ENCODE data around the gene OR6N2.

The OR6N2 gene

DNA sequence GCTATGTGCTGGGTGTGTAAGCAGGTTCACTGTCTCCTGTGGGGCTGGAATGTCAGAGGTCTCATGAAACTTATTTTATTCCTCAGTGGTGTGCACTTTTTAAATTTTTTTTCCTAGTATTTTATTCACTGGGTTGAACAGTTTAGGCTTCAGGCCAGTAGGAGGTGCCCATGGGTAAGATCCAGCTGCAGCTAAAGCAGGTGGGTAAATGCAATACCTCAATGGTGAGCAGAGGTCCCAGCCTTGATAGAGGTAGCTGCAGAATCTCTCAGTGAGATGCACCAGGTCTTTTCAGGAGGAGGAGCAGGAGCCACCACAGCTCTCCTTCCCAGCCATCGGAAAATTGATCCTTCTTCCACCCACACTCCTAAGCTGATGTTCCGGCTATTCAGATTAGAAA is 12.6 kb upstream of the OR6N2 start:
- in situ Hi-C loops (cut with HindIII; ENCODE audit: low pct_ligation_motif_present, low pct_unique_long_range_greater_than_20kb, low sequenced_read_pairs), result no loop called here
- DNase-seq, result peak; percentile 25

DNA sequence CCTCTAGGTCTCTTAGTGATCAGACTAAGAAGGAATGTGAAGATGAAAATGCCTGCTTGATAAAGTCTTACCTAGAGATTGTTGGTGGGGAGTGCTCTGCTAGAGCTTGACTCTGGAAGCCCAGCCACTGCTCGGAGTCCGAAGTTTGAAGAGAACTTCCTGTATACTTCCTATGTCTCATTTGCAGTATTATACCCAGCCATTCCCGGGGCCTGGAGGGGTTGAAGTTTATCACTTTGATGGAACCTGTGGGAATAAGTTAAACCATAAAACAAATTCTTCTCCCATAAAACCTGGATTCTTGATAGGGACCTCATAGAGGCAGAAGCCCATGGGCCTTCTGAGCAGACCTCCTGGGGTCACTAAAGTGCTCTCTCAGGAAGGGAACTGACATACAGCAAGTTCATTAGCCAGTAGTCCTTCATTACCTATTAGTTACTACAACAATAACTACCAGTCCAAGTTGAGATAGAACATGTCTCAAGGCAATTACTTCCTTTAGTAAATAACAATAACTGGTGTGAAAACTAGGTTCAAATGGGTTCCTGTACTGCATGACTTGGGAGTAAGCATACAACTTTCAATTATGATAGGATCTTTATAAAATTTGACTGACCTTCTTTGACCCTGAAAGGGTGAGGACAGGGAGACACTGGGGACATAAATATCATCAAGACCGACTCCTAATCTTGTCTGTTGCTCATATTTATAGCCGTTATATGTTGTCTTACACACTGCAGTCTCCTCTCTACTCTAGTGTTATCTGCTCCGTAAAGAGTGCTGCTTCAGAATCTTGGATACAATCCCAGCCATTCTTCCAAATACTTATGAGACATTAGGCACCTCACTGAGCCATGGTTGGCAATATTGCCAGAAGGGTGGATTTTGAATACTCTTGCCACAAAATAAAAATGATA is 8.8 kb downstream of the OR6N2 start, which contains the start of gene OR6N1:
OR6N1 (minus strand) TSS at position 246 of the 917 bp plus-strand sequence. CDS start 5,513 bp downstream, outside the sequence.
- in situ Hi-C loops (cut with HindIII; ENCODE audit: low pct_ligation_motif_present, low pct_unique_long_range_greater_than_20kb, low sequenced_read_pairs), result no loop called here
- DNase-seq, result no peak

DNA sequence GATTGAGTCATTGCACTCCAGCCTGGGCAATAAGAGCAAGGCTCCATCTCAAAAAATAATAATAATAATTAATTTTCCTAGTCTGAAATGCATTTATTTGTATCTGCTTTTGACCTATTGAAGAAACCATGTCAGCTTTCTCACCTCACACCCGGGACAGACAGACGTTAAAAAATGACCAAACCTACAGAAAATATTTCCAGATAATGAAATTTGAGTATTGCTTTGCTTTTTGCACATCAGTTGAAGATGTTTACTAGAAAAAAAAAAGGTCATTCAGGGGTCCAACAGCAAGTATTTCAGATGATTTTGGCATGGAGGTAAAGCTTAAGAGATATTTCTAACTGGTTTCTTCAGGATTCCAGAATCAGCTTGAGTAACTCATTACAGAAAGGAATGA is 26.6 kb downstream of the OR6N2 start, which contains the start of gene OR6K6:
OR6K6 (plus strand) TSS at position 301 of the 400 bp plus-strand sequence. CDS start 168 bp downstream, outside the sequence.
- in situ Hi-C loops (cut with HindIII; ENCODE audit: low pct_ligation_motif_present, low pct_unique_long_range_greater_than_20kb, low sequenced_read_pairs), result no loop called here
- DNase-seq, result no peak

DNA sequence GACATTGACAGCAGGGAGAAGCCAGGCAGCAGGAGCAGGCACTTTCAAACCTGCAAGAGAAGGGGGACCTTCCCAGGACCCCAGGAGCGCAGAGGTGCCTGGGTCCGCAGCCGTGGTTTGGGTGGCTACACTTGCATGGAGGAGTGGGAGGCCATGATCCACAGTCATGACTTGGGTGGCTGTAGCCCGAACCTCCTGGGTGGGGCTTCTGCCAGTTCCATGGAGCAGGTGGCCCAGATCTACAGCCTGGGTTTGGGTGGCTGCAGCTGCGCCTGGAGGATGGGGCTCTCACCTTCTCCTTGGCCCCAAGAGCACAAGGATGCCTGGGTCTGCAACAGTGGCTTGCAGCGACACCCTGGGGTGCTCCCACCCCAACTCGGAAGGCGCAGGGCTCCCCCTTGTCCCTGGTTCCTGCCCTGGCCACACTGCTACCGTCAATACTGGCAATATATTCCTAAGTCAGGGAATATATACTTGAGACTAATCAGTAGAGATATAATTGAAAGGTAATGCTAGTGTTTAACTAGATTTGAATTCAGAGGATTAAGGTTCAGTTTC is 28.8 kb downstream of the OR6N2 start:
- in situ Hi-C loops (cut with HindIII; ENCODE audit: low pct_ligation_motif_present, low pct_unique_long_range_greater_than_20kb, low sequenced_read_pairs), result no loop called here
- DNase-seq, result no peak

DNA sequence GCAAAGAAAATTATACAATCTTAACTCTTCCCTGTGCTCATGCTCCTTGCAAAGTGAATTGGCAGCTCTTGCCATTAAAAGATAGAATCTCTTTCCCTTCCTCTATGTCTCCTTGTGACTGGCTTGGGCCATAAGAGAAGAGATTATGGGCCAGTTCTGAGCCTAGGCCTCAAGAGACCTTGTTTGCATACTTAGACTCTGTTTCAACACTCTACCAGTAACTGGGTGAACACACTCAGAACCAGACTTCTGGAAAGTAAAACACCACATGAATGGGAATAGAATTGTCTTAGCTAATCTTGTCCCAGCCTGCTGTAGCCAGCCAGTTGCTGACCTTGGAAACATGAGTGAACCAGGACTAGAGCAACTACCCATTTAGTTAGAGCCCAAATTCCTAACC is 45.2 kb downstream of the OR6N2 start:
- in situ Hi-C loops (cut with HindIII; ENCODE audit: low pct_ligation_motif_present, low pct_unique_long_range_greater_than_20kb, low sequenced_read_pairs), result no loop called here
- DNase-seq, result no peak

DNA sequence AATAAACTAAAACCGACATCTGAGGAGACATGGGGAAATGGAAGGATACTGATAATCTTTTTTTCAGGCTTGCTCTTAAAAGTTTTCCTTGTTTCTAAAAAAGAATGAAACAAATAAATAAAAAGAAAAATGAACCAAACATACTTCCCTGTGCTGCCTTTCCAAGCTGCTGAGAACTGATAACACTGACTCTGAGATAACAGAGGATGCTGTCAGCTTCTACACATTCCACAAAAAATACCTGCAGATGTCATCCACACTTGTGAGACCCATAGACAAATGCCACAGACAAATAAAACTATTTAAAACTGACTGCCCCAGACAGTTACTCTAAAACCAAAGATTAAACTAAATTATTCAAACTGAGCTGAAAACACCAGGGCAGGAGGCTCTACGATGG is 48.5 kb downstream of the OR6N2 start:
- in situ Hi-C loops (cut with HindIII; ENCODE audit: low pct_ligation_motif_present, low pct_unique_long_range_greater_than_20kb, low sequenced_read_pairs), result no loop called here
- no peak for DNase-seq

DNA sequence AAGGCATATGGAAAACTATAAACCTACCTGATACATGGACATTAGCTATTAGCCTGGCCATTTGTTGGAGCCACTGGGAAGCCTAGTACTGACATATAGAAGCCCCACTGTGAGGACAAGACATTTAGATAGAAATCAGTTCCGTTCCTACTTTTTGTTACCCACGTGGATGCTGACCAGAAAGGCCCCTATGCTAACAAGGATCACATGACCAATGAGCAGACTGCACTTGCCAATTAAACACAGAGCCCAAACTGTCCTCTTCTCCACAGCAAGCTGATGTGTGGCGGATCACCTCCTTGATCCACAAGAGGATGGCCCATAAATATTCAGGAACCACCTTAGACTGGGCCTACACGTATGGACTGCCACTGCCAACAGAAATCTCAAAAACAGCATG is 49.3 kb downstream of the OR6N2 start:
- in situ Hi-C loops (cut with HindIII; ENCODE audit: low pct_ligation_motif_present, low pct_unique_long_range_greater_than_20kb, low sequenced_read_pairs), result no loop called here
- DNase-seq, result no peak

DNA sequence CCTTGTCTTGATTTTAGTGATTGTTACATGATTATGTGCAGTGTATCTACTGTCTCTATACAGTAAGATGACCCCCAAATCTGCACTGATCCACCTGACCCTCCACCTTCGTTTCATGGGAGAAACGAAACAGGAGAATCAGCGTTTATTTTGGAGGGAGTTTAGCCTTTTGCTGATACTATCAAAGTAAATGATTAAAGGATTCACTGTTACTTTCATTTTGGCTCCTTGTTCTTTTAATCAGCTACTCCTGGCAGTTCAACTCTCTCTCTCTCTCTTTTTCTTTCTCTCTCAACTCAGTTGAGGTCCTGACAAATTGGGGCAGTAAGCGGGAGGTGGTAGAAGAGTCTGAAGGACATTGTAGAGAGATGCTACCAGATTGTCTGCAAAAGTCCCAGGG is 50.6 kb downstream of the OR6N2 start:
- in situ Hi-C loops (cut with HindIII; ENCODE audit: low pct_ligation_motif_present, low pct_unique_long_range_greater_than_20kb, low sequenced_read_pairs), result no loop called here
- no peak for DNase-seq

DNA sequence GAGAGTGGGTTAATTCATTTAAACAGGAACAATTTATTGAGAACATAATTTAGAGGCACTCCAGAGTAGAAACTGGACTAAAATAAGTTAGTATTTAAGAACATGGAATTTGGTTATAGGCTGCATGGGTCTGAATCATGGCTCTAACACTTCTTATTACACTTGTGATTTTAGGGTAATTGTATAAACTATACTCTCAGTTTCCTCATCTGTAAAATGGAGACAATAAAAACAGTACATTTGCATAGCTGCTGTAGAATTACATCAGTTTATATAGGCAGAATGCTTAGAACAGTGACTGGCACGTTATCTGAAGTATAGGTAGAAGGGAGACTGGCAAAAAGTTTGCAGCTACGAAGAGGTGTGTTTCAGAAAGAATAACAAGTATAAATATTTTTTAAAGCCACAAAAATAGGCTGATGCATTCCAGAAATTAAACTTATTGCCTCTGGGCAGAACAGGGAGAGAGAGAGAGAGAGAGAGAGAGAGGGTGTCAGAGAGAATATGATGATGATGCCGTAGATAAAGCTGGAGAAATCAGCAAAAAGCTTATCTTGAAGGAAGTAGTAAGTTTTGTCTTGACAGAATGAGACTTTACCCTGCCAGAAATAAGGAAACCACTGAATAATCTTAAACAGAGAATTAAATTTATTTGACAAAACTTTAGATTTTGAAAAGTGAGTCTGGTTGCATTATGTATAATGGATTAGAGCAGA is 52.3 kb downstream of the OR6N2 start:
- DNase-seq, result no peak
- in situ Hi-C loops (cut with HindIII; ENCODE audit: low pct_ligation_motif_present, low pct_unique_long_range_greater_than_20kb, low sequenced_read_pairs), result no loop called here

DNA sequence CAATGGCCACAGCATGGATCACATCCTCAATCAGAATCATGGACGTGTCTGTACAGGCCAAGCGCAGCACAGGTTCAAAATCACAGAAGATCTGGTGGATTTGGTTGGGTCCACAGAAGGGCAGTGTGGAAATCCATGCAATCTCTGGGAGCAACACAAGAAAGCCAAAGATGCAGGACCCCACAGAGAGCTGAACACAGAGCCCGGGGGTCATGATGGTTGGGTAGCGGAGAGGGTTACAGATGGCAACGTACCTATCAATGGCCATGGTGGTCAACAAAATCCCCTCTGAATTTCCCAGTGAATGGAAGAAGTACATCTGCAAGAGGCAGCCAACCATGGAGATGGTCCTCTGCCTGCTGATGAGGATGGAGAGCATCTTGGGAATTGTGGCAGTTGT is 56.6 kb downstream of the OR6N2 start:
- in situ Hi-C loops (cut with HindIII; ENCODE audit: low pct_ligation_motif_present, low pct_unique_long_range_greater_than_20kb, low sequenced_read_pairs), result no loop called here

More for the DNA sequence above, 56.6 kb downstream of the OR6N2 start:
- no peak for DNase-seq
